Bone marrow (tissue), 2 donors: Measurements from ENCODE around the gene RIPOR2.
A peak's percentile ranks its signal among the peaks of the same experiment; 100 is the strongest.
"Not testable (repeated sequence)": the region's sequence is repeated elsewhere in the genome, so short reads cannot be mapped to it uniquely, and the experiment has no call there.

ENCODE experiments used
- DNase-seq, 2 donors: peaks; one replicate each; lab custom pipeline; 2025; lab: John Stamatoyannopoulos, UW

RIPOR2 gene

DNA sequence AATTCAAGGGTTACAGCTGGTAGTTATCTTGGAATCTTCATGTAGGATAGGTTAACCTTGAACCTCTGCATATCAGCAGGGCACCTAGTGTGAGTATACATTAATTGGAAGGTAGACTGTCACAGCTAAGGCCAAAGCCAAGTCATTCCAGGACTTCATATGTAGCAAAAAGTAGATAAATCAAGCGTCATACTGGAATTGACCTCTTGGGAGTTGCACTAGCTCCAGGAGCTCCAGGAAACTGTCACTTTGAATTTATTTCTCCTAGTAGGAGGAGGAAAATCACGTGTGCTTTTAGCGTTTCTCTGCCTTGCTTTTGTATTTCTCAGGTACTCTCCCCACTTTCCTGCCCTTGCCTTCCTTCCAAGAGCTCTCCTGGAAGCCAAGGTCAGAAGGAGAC lies 30.3 kb downstream of the RIPOR2 start:
- DNase-seq = no peak

- no peak for DNase-seq
Observed at GRCh38 chr6:24903681-24904080, 32.1 kb downstream of the RIPOR2 start.

DNA sequence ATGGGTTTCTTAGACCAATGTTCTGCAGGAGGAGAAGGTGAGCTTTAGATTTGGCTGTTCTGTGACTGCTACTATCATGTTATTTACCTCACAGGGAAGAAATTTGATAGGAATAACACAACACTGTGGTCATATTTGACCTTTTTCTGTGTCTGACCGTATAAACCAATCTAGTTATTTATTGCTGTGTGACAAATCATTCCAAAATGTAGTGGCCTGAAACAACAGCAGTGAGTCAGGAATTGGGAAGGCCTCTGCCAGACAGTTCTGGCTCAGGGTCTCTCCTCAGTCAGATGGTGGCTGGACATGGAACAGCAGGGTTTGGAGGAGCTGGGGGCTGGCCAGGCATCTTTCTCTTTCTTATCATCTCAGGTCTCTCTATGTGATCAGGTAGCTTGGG lies 33.0 kb downstream of the RIPOR2 start:
- no peak for DNase-seq

GRCh38 chr6:24901698-24902328 lies 33.9 kb downstream of the RIPOR2 start:
- no peak for DNase-seq

- no peak for DNase-seq
Observed at GRCh38 chr6:24900917-24901697, 34.7 kb downstream of the RIPOR2 start.

- DNase-seq = no peak
Observed at GRCh38 chr6:24899997-24900325, 35.8 kb downstream of the RIPOR2 start.

- DNase-seq = no peak
Observed at GRCh38 chr6:24899136-24899996, 36.4 kb downstream of the RIPOR2 start.

DNA sequence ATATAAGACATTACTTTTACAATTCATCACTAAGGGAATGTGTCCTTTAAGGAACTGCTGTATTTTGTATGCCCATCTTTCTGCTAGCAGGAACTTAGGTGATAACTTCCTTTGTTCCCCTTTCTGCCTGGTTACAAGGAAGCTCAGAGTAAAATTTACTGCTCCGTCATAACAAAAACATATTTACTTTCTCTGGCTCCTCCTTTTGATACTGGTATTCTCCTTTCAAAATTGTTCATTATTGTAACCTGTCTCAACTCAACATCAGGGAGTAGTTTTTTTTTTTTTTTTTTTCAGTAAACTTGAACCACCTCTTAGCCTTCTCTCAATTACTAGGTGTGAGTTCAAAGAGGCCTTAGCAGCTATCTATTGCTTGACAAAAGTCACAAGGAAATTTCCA lies 37.1 kb downstream of the RIPOR2 start:
- DNase-seq = no peak

DNA sequence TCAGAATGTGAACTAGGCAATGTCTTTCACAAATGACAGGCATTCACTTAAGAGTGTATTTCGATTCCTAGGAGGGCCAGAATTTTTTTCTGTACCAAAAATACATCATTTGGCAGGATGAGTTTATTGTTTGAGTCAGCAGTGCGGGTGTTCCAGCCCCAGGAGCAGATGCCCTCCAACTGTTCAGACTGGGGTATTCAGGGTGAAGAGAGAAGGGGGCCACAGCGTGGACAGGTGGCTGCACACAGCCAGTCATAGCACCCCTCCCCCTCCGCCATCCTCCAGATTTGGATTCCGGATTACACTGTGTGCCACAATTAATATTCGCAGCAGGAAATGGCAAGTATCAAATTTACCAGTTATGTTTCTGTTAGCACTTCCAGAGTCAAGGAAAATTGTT lies 38.6 kb downstream of the RIPOR2 start:
- DNase-seq = no peak

DNA sequence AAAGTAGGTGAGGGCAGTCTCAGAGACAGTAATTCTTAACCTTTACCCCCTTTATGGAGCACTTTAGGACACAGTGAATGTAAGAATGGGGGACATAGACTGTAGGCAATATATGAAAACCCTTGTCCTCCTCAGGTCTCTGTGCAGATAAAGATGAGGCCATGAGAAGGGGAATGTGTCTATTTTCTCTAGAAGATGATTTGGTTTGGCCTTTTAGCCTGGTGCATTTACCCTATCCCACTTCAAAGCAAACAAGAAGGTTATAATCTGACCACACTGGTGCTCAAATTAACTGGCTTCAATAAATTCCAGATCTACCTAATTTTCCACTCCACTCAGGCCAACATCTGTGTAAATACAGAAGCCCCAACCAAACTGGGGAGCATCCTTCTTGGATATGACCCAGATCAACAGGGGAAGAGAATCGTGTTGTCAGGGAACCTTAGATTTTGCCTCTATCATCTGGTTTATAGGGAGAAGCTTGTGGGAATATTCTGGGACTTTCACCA lies 42.4 kb downstream of the RIPOR2 start:
- DNase-seq = no peak

GRCh38 chr6:24891004-24891403 lies 44.8 kb downstream of the RIPOR2 start:
- no peak for DNase-seq

DNA sequence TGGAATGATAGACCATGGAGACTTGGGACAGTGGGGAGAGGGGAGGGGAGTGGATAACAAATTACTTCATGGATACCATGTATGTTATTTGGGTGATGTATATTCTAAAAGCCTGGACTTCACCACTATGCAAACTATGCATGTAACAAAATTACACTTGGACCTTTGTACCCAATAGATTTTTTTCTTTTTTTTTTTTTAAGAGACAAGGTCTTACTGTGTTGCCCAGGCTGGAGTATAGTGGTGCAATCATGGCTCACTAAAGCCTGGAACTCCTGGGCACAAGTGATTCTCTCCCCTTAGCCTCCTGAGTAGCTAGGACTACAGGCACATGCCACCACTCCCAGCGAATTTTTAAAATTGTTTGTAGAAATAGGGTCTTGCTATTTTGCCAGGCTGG lies 45.3 kb downstream of the RIPOR2 start:
- DNase-seq = no peak

- no peak for DNase-seq
Observed at GRCh38 chr6:24888715-24889370, 46.9 kb downstream of the RIPOR2 start.

DNA sequence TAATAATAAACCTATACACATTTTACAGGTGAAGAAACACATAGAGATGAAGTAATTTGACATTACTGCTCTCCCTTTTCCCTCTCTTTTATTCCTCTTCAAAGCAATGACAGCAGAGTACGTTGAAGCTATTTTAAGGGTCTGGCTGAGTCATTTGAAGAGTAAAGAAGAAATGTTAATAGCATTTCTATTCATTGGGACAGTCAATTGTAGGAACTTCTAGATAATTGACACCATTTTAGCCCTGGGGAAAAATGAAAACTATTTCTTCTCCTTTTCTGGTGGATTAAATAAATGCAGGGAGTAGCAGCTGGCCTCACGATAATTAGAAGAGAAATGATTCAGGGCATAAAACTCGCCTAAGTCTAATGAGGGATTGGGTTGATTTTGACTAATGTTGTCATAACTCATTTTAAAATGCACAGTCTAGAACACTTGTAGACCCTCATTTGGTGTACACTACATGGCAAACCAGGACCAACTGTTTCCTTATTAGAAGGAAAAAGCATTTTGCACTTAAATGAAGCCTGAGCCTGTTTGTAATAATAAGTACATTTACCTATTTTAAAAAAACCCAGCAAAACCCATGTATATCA lies 48.1 kb downstream of the RIPOR2 start:
- no peak for DNase-seq

DNA sequence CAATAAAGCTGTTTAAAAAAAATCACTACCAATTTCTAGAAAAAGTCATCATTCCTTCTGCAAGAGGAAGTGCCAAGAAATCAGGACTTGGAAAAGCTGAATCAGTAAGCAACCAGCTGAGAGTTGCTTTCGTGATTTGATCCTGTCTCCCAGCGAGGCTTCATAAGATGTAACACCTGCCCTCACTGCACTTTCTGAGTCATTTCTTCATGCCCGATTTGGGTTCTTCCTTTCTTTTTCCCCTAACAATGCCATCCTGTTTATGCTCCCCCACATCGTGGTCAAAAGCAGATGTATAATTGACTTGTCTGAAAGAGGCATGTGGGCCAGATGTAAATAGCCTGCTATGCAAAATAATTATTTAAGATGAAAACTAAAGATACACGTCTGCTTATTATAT lies 52.1 kb downstream of the RIPOR2 start:
- peak in 1 of 2 donors; percentile 11 for DNase-seq

GRCh38 chr6:24882835-24883555 lies 52.8 kb downstream of the RIPOR2 start:
- DNase-seq = no peak

- no peak for DNase-seq
Observed at GRCh38 chr6:24882295-24882694, 53.5 kb downstream of the RIPOR2 start.

DNA sequence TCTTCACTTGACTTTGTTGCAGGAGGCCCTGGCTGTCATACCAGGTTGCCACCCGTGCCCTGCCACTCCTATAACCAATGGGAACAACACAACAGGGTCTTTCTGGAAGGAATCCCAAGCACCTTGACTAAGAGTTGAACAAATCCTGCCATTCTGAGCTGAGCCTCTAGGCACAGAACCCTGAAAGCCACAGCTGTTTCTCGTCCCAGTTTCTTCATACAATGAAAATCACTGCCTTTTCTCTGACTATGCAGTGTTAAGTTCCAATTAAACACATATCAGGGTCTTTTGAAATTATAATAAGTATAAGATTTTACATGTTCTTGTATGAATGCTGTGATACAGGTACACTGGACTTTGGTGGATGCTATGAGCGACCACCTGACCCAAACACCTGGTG lies 54.4 kb downstream of the RIPOR2 start:
- DNase-seq = no peak

- no peak for DNase-seq
Observed at GRCh38 chr6:24880451-24880850, 55.3 kb downstream of the RIPOR2 start.

DNA sequence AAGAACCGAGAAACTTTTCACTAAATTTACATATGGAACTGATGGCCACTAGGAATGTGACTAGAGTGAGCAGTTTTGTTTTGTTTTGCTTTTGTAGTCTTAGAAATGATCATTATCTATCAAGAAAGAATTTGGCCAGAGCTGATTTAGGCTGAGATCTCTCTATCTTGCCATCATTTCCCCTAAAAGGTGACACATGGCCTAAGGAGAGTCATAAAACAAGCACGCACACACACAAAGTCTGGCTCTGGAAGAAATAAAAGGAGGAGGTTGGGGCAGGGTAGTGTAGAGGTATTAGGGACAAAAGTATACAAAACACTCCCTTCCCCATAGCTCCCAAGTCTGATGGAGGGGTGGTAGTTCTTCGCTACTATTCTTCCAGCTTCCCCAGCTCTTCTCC lies 56.4 kb downstream of the RIPOR2 start:
- no peak for DNase-seq

GRCh38 chr6:24877747-24878146 lies 58.0 kb downstream of the RIPOR2 start:
- not testable (repeated sequence) for DNase-seq
